K562 treated with DMSO at 1 percent for 4 hours (cell line): ENCODE data around the gene ATE1. TPM values are rescaled to one million over a fixed set of nuclear protein-coding genes. Genes with fewer than 3 reads are reported as not detected.

Experiments
- total RNA-seq: library from RNA; unstranded; fragments of 300-600 nt; gene quantifications from 2 replicates; pipeline ENCODE4 v1.2.3, GENCODE V29; 2022; ENCODE audit not compliant: insufficient read depth

The ATE1 gene
- total RNA-seq, result 4.0 and 5.0 TPM in 2 replicates

GRCh38 chr10:121927841-121928527 is at the start of gene ATE1:
Gene ATE1 (minus strand): TSS chr10:121928031. CDS start chr10:121927949, 82 bp downstream.

GRCh38 chr10:121974535-121975294 is 46.9 kb upstream of the ATE1 start, which contains the start of gene NSMCE4A:
Gene NSMCE4A (minus strand): TSS chr10:121975217. CDS start chr10:121975165, 52 bp downstream.

Other genes with a start within 250 kb of the ATE1 start
- 21.9 and 26.9 TPM in 2 replicates for gene NSMCE4A, start 47.2 kb upstream of the ATE1 start, total RNA-seq
- gene TACC2, start 61.1 kb upstream of the ATE1 start, total RNA-seq, result not detected in 2 replicates